GM18499 (cell line): ENCODE results near the gene MRPL21.

ENCODE experiments used
- ATAC-seq: cut with Tn5 transposase; IDR thresholded peaks from one replicate; pipeline ENCODE4 v1.9.1; 2021; ENCODE audit warnings: moderate number of reproducible peaks; ENCODE audit not compliant: insufficient read depth, unreplicated experiment

The MRPL21 gene

DNA sequence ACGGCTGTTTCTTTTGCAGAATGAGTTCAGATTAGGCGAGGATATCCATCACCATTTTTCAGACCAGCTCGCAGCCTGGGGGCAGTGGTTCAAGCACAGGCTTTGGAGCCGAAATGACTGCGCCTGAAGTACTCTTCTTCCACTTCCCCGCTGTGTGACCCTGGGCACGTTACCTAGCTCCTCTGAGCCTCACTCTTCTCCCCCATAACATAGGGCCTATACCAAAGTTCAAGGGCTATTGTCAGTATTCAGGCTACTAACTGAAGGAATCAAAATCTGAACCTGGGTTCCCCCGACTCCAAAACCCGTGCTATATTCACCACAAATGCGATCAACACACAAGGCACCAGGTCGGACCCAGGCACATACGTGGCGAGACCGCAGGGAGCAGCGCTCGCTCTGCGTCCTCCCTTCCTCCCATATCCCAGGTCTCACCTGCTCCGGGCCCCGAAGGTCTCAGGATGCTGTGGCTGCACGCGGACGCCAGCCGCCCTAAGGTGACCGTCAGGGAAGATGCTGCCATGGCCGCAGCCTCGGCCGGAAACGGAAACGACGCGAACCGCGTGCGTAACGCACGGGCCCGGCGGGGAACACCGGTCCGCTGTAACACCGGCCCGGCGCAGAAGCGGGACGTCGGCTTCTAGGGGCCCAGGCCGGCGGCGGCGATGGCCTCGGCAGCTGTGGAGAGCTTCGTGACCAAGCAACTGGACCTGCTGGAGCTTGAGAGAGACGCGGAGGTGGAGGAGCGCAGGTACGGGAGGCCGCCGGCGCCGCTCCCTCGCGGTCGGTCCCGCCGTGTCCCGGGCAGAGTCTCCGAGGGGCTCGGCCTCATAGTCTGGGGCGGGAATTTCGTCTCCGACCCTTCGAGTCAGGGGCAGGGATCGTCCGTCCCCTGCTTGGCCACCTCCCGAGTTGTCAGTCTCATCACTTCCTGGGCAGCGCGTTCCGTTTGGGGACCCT, at the start of gene MRPL21, which contains the start of gene IGHMBP2:
MRPL21 (minus strand) TSS at position 545 of the 960 bp plus-strand sequence; CDS start at position 523, 22 bp downstream.
IGHMBP2 (plus strand) TSS at position 604 of the 960 bp plus-strand sequence; CDS start at position 666, 62 bp downstream.
- ATAC-seq, result peak; percentile 49

DNA sequence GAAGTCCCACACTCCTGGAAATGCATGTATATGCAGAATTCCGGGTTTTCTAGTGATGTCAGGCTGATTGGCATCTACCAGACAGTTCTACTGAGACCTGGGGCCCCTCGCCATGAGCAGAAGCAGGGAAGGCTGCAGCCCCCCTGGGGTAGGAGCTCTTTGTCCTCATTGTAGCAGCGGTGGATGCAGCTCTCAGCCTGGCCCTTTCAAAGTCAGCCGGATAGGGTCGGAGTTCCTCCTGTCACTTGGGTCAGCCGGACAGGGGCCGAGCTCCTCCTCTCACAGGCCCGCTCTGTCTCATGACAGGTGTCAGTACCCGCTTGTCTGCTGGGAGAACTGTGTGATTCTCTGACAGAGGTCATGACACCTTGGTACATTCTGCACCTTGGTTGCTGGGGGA, 47.1 kb upstream of the MRPL21 start:
- ATAC-seq, result no peak

DNA sequence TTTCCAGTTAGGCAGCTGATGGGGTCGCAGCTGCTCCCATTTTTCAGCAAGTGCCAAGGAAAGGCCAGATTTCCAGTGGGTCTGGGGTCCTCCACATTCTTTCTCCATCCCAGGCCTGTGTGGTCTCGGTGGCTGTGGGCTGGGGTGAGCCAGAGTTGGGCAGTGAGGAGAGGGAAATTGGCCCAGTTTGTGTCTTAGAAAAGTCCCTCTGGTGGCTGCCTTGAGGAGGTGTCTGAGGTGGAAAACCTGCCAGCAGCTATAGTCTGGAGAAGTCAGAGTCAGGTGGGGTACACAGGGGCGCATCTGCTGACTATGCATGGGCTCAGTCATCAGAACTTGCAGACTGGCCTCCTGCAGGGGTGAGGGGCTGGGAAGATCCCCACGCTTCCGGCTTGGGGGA, 46.6 kb upstream of the MRPL21 start:
- ATAC-seq, result no peak

DNA sequence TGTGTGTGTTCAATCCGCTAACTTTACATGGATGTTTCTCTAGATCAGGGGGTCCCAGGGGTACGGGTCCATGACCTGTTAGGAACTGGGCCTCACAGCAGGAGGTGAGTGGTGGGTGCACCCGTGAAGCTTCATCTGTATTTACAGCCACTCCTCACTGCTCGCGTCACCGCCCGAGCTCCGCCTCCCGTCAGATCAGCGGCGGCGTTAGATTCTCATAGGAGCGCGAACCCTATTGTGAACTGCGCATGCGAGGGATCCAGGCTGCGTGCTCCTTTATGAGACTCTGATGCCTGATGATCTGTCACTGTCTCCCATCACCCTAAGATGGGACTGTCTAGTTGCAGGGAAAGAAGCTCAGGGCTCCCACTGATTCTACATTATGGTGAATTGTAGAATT, 45.3 kb upstream of the MRPL21 start:
- no peak for ATAC-seq

GRCh38 chr11:68948496-68948895, 44.9 kb upstream of the MRPL21 start:
- ATAC-seq, result no peak

- ATAC-seq, result no peak
Observed at GRCh38 chr11:68947151-68947550, 43.5 kb upstream of the MRPL21 start.

DNA sequence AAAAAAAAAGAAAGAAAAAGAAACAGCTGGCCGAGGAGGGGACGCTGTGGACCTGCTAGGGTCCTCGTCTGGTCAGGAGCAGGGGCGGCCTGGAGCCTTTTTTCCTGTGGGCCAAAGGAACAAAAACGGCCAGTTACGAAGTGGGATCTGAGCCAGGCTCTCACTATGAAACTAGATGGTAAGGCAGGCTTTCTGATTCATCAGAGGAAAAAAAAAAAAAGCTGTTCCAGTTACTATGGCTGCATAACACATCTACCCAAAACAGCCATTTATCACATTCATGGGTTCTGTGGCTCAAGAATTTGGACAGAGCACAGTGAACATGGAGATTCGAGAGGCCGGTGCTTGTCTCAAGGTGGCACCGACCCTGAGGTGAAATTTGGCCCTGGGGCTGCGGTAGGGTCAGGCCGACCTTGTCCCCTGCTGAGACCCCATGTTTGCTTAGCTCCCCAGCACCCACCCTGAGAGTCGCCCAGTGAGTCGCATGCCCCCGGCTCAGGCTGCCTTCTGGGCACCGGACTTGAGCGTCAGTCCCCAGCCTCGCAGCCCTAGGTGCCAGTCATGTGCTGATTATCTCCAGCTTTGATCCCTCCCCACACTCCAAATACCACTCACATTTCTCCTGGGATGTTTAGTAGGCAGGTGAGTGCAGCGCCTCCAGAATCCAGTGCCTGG, 42.9 kb upstream of the MRPL21 start:
- ATAC-seq, result no peak

DNA sequence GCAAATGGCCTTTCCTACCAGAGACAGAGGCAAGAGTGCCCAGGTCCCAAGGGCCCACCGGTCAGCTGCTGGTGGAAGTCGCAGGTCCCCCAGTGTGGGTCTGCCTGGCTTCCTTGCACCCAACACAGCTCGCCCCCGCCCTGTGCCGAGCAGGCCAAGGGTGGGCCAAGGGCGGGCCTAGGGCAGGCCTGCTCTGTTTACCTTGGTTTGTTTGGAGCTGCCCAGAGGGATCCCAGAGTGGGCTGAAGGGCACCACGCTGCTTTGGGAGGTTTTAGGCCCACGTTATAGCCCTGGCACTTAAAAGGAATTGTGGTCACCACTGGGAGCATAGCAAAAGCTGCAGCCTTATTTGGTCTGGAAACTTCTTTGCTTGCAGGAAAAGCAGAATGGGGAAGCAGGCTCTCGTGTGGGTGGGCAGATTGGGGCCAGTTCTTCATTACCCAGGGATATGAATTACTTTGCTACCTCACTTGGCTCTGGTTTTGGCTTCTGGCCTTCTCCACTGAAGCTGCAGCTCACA, 39.2 kb upstream of the MRPL21 start:
- no peak for ATAC-seq

DNA sequence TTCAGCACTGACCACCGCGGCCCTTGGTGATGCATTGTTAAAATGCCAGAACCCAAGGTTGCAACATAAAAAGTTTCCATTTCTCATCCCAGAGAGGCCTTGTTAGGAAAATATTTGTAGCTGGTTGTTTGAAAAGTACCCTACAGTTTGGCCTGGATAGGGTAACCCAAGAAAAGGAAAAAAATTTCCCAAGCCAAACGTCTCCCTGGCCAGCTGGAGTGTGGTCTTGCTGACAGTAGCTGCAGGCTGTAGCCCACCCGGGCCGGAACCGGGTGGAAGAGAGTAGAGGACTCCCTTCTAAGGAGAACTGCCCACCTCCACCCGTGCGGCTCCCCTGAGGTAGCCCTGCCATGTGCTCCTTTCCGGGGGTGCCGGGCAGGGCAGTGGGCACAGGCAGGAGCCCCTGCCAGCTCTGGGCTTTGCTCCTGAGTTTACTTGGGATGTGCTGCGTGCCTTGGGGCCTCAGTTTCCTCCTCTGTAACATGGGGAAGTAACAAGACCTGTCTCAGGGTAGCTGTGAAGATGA, 38.5 kb upstream of the MRPL21 start:
- ATAC-seq, result no peak

GRCh38 chr11:68941324-68942094, 37.9 kb upstream of the MRPL21 start:
- ATAC-seq, result no peak

DNA sequence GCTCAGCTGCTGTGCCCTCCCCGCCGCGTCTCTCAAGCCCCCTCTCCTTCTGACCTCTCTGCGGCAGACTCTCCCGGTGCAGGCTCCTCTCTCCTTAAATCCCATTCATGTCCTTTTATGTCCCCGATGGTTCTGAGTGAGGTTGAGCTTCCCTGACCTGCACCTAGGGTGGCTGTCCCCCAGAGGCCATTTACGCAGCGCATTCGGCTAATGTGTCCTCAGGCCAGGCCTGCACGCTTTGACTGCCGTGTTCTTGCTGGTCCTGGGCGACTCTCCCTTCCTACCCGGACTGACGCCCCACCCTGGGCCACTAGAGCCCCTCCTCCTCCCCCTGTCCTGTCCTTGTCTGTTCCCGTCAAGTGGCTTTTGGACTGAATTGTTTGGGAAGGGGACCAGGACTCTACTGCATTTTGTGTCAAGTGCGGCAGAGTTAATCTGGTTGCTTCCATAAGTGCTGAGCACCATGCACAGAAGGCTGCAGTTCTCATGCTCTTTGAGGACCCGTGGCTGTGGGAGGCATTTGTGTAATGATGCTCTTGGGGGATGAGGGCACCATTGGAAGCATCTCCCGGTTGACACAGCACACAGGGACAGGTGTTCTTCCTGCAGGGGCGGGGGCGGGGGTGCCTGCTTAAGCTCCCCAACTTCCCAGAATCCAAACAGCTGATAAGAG, 37.2 kb upstream of the MRPL21 start:
- no peak for ATAC-seq

- ATAC-seq, result no peak
Observed at GRCh38 chr11:68939583-68940555, 36.2 kb upstream of the MRPL21 start.

DNA sequence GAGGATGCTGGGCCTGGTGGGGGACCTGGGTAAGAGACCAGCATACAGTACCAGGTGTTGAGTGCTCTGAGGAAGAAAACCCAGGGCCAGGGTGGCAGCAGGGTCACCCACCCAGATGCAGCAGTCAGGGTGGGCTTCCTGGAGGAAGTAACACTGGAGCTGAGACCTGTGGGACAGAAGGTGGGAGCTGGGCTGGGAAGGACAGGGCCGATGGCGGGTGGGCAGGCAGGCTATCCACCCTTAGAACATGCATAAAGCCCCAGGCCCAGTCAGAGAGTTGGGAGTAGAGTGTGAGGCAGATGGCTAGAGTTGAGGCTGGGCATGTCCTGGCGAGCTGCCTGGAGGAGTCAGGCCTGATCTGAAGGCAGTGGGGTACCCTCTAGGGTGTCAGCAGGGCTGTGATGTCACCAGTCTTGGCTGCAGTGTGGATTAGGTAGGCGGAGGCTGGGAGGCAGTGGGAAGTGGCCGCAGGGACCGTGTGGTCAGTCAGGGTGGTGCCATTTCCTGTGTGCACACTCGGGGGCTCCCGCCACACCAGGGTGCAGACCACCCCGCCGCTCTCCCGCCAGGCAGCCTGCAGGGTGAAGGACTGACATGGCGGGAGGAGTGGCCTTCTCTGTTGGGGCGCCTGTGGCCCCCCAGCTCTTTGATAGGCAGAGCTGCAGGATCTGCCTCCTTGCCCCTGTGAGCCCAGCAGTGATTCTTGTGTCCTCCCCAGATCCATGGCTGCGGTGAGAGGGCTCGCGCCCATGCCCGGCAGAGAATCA, 35.4 kb upstream of the MRPL21 start:
- no peak for ATAC-seq

- no peak for ATAC-seq
Observed at GRCh38 chr11:68938088-68938487, 34.5 kb upstream of the MRPL21 start.

GRCh38 chr11:68936676-68937620, 33.3 kb upstream of the MRPL21 start:
- no peak for ATAC-seq

- ATAC-seq, result no peak
Observed at GRCh38 chr11:68936358-68936636, 32.7 kb upstream of the MRPL21 start.
